H1 (cell line): ENCODE measurements around the gene ITPR3. TPM values are rescaled to one million over a fixed set of nuclear protein-coding genes. Genes with fewer than 3 reads are reported as not detected.

Experiments used
- CTCF ChIA-PET: fragments of 300-600 bp; sonication (Branson Sonifier 250); formaldehyde crosslinking; loops from one replicate; lab custom pipeline; 2021; ENCODE audit not compliant: partially characterized antibody; lab: Charles Lee
- POLR2A ChIA-PET: fragments of 300-600 bp; sonication (Branson Sonifier 250); formaldehyde crosslinking; loops from one replicate; lab custom pipeline; 2021; ENCODE audit warnings: inconsistent platforms; ENCODE audit not compliant: partially characterized antibody; lab: Charles Lee
- DNase-seq, 2 experiments: peaks; one replicate each; pipeline versions ENCODE4 v3.0.0 to v3.0.0-alpha.2; 2010 to 2022; ENCODE audit warnings: low spot score in 2 of 2, low read depth in 1 of 2, mixed read lengths in 1 of 2
- FAIRE-seq: peaks from 2 replicates; lab custom pipeline; 2011; peaks lifted over from hg19 to GRCh38; lab: Jason Lieb, UNC
- H2AFZ ChIP-seq: 2 replicates; pipeline ENCODE4 v1.8.1; 2012; ENCODE audit warnings: low read length, inconsistent platforms
- H2AK5ac ChIP-seq: 2 replicates; pipeline ENCODE4 v1.6.1; 2013; ENCODE audit warnings: low read depth, low read length
- H2BK120ac ChIP-seq: replicated peaks from 2 replicates; pipeline ENCODE3; 2013; ENCODE audit warnings: low read depth, low read length, inconsistent platforms
- H2BK12ac ChIP-seq: 2 replicates; pipeline ENCODE4 v1.6.1; 2013; ENCODE audit warnings: low read depth, low read length
- H2BK15ac ChIP-seq: 2 replicates; pipeline ENCODE4 v1.6.1; 2013; ENCODE audit warnings: low read length
- H2BK20ac ChIP-seq: 2 replicates; pipeline ENCODE4 v1.6.1; 2013; ENCODE audit warnings: low read length
- H2BK5ac ChIP-seq: 2 replicates; pipeline ENCODE4 v1.6.1; 2013; ENCODE audit warnings: low read depth, low read length
- H3K14ac ChIP-seq: 2 replicates; pipeline ENCODE4 v1.6.1; 2013; ENCODE audit warnings: inconsistent platforms; ENCODE audit not compliant: insufficient read length
- H3K18ac ChIP-seq: 2 replicates; pipeline ENCODE4 v1.6.1; 2013; ENCODE audit warnings: low read length; ENCODE audit errors: extremely low read depth
- H3K23ac ChIP-seq: 2 replicates; pipeline ENCODE4 v1.6.1; 2013; ENCODE audit warnings: inconsistent platforms; ENCODE audit not compliant: insufficient read length
- H3K23me2 ChIP-seq: 2 replicates; pipeline ENCODE4 v1.6.1; 2013; ENCODE audit warnings: low read depth, low read length
- H3K27ac ChIP-seq: 2 replicates; pipeline ENCODE4 v1.6.1; 2011; ENCODE audit warnings: low read depth, low read length, inconsistent platforms
- H3K27me3 ChIP-seq, 4 experiments: replicated peaks in 1 of 4; 1 replicate in 1 of 4; 2 replicates in 3 of 4; pipeline versions ENCODE4 v1.6.1 to v1.8.1; 2011 to 2013; ENCODE audit warnings: low read length in 3 of 4, mild to moderate bottlenecking in 3 of 4, inconsistent platforms in 2 of 4, mixed read lengths in 2 of 4, moderate library complexity in 1 of 4; ENCODE audit not compliant: control insufficient read depth in 3 of 4, insufficient read depth in 3 of 4; ENCODE audit errors: extremely low read depth in 1 of 4
- H3K36me3 ChIP-seq, 4 experiments: 2 replicates each; pipeline versions ENCODE4 v1.6.1 to v1.8.1; 2011 to 2013; ENCODE audit warnings: mild to moderate bottlenecking in 4 of 4, low read length in 3 of 4, moderate library complexity in 2 of 4, control low read depth in 1 of 4, inconsistent platforms in 1 of 4; ENCODE audit not compliant: insufficient read depth in 4 of 4, control insufficient read depth in 2 of 4
- H3K4ac ChIP-seq: replicated peaks from 2 replicates; pipeline ENCODE3; 2013; ENCODE audit warnings: low read length, low read depth, mixed read lengths, inconsistent platforms; ENCODE audit not compliant: insufficient read length
- H3K4me1 ChIP-seq, 4 experiments: replicated peaks in 1 of 4; 1 replicate in 1 of 4; 2 replicates in 3 of 4; pipeline versions ENCODE4 v1.6.1 to v1.8.1; 2011 to 2013; ENCODE audit warnings: low read length in 3 of 4, inconsistent platforms in 2 of 4, mixed read lengths in 1 of 4; ENCODE audit not compliant: insufficient read depth in 4 of 4, control insufficient read depth in 3 of 4
- H3K4me2 ChIP-seq, 2 experiments: 2 replicates each; pipeline versions ENCODE4 v1.6.1 to v1.8.1; 2011 to 2013; ENCODE audit warnings: low read depth in 2 of 2, low read length in 2 of 2, control low read depth in 1 of 2, inconsistent platforms in 1 of 2, mild to moderate bottlenecking in 1 of 2; ENCODE audit not compliant: insufficient read depth in 1 of 2
- H3K4me3 ChIP-seq, 4 experiments: fragments of 200-600, 300-600 bp in 1 of 4; sonication (generic), shearing (Covaris generic), sonication (Bioruptor Twin) in 1 of 4; 2 replicates each; pipeline versions ENCODE4 v1.5.1 to v1.8.1; 2011 to 2016; ENCODE audit warnings: low read length in 4 of 4, low read depth in 3 of 4, control low read depth in 2 of 4, inconsistent platforms in 2 of 4, mild to moderate bottlenecking in 2 of 4, mixed read lengths in 1 of 4, moderate library complexity in 1 of 4; ENCODE audit not compliant: insufficient read depth in 2 of 4; ENCODE audit errors: extremely low read depth in 1 of 4
- H3K56ac ChIP-seq: replicated peaks from 2 replicates; pipeline ENCODE3; 2013; ENCODE audit warnings: low read depth, mild to moderate bottlenecking, mixed read lengths, low read length, inconsistent platforms; ENCODE audit not compliant: insufficient read length
- H3K79me1 ChIP-seq: 2 replicates; pipeline ENCODE4 v1.6.1; 2013; ENCODE audit warnings: low read depth, low read length, control low read depth
- H3K79me2 ChIP-seq, 2 experiments: 2 replicates each; pipeline versions ENCODE4 v1.6.1 to v1.8.1; 2012 to 2013; ENCODE audit warnings: low read length in 2 of 2, mild to moderate bottlenecking in 2 of 2, inconsistent platforms in 1 of 2; ENCODE audit not compliant: insufficient read depth in 2 of 2, control insufficient read depth in 1 of 2
- H3K9ac ChIP-seq, 4 experiments: replicated peaks in 1 of 4; 1 replicate in 1 of 4; 2 replicates in 3 of 4; pipeline versions ENCODE4 v1.6.1 to v1.8.1; 2011 to 2013; ENCODE audit warnings: low read depth in 3 of 4, low read length in 3 of 4, control low read depth in 2 of 4, mild to moderate bottlenecking in 2 of 4, moderate library complexity in 2 of 4, inconsistent platforms in 1 of 4; ENCODE audit errors: extremely low read depth in 1 of 4
- H3K9me3 ChIP-seq, 2 experiments: 2 replicates each; pipeline versions ENCODE4 v1.6.1 to v1.8.1; 2012 to 2013; ENCODE audit warnings: mild to moderate bottlenecking in 2 of 2, moderate library complexity in 2 of 2, control low read depth in 1 of 2, inconsistent platforms in 1 of 2, low read depth in 1 of 2, low read length in 1 of 2, mixed read lengths in 1 of 2; ENCODE audit not compliant: insufficient read depth in 2 of 2
- H4K20me1 ChIP-seq, 2 experiments: replicated peaks in 1 of 2; 2 replicates each; pipeline versions ENCODE3 to v1.8.1; 2011 to 2013; ENCODE audit warnings: inconsistent platforms in 2 of 2, low read length in 2 of 2, mild to moderate bottlenecking in 1 of 2; ENCODE audit not compliant: insufficient read depth in 2 of 2, control insufficient read depth in 1 of 2
- H4K5ac ChIP-seq: 2 replicates; pipeline ENCODE4 v1.6.1; 2013; ENCODE audit warnings: low read length, low read depth, mixed read lengths, inconsistent platforms; ENCODE audit not compliant: insufficient read length
- H4K8ac ChIP-seq: 2 replicates; pipeline ENCODE4 v1.8.0; 2013; ENCODE audit warnings: mild to moderate bottlenecking, moderate library complexity, low read length, inconsistent platforms; ENCODE audit not compliant: insufficient read depth; ENCODE audit errors: extremely low read depth
- H4K91ac ChIP-seq: replicated peaks from 2 replicates; pipeline ENCODE3; 2013; ENCODE audit warnings: low read length, mixed read lengths, inconsistent platforms; ENCODE audit not compliant: insufficient read length
- ASH2L ChIP-seq: fragments of 200-600, 300-600 bp; sonication (generic); IDR thresholded peaks from one replicate; pipeline ENCODE4 v1.7.1; 2017; ENCODE audit warnings: low read length
- EZH2 ChIP-seq: fragments of 200-600 bp; sonication (generic); IDR thresholded peaks from 2 replicates; pipeline ENCODE4 v1.7.1; 2012; ENCODE audit warnings: low read depth, mild to moderate bottlenecking, moderate library complexity, low read length, inconsistent platforms; ENCODE audit not compliant: severe bottlenecking
- GABPA ChIP-seq: IDR thresholded peaks from 2 replicates; pipeline ENCODE4 v1.6.1; 2011; ENCODE audit warnings: mild to moderate bottlenecking, low read length, moderate library complexity, borderline replicate concordance; ENCODE audit not compliant: insufficient read depth
- JUN ChIP-seq: IDR thresholded peaks from 2 replicates; pipeline ENCODE4 v1.6.1; 2011; ENCODE audit warnings: low read depth, mild to moderate bottlenecking, improper control_type of control experiment, low read length
- SAP30 ChIP-seq: fragments of 300-600 bp; sonication (generic); IDR thresholded peaks from 2 replicates; pipeline ENCODE4 v1.7.1; 2012; ENCODE audit warnings: low read length, moderate library complexity, mild to moderate bottlenecking, inconsistent platforms; ENCODE audit not compliant: insufficient read depth, insufficient replicate concordance
- TAF7 ChIP-seq: optimal IDR thresholded peaks from 2 replicates; pipeline ENCODE3; 2011; ENCODE audit warnings: low read depth, mild to moderate bottlenecking, inconsistent platforms, low read length, moderate library complexity, borderline replicate concordance
- TBP ChIP-seq: IDR thresholded peaks from 2 replicates; pipeline ENCODE4 v1.6.1; 2011; ENCODE audit warnings: low read depth, low read length, improper control_type of control experiment
- WGBS, 2 experiments: shearing (Covaris generic) in 1 of 2; methylation state at CpG; one replicate each; pipeline versions ENCODE4 v1.1.6 to v1.1.7; 2013 to 2015; ENCODE audit warnings: low lambda C conversion rate in 2 of 2, mixed read lengths in 2 of 2, inconsistent platforms in 1 of 2, low coverage in 1 of 2, missing lambda C conversion rate in 1 of 2; ENCODE audit not compliant: insufficient replicate concordance in 2 of 2, insufficient coverage in 1 of 2, insufficient read length in 1 of 2; ENCODE audit errors: extremely low coverage in 1 of 2, missing lambda C conversion rate in 1 of 2; 5-methylcytosine and 5-hydroxymethylcytosine counted together
- polyA plus RNA-seq, 7 experiments: library from polyadenylated mRNA; depleted of rRNA in 3 of 7; stranded (reverse) in 5 of 7; unstranded in 2 of 7; fragments of >200 nt in 5 of 7; fragments of 200-250 nt in 2 of 7; gene quantifications; 1 replicate in 5 of 7; 2 replicates in 1 of 7; 4 replicates in 1 of 7; pipeline versions ENCODE4 v1.2.1 to v1.2.3, GENCODE V29; 2011 to 2013; ENCODE audit warnings: missing spikeins in 2 of 7, mixed read lengths in 2 of 7
- total RNA-seq: library from RNA; stranded (reverse); fragmentation: NEBNext Ultra II Directional; extraction: Animal tissue kit (Norgen Biotek cat#: 25700); gene quantifications from 2 replicates; pipeline ENCODE4 v1.2.1, GENCODE V29; 2021
- TF ChIP-seq, protein P1 (sequence below): IDR thresholded peaks from 2 replicates; pipeline ENCODE4 v1.6.1; 2012; ENCODE audit warnings: low read length, inconsistent platforms

The ITPR3 gene
- total and polyA plus RNA-seq, 2 of the 8 experiments (the other 6 are each of a cell fraction or from before 2014, with no cell fraction given): 29.1 to 45.7 TPM

DNA sequence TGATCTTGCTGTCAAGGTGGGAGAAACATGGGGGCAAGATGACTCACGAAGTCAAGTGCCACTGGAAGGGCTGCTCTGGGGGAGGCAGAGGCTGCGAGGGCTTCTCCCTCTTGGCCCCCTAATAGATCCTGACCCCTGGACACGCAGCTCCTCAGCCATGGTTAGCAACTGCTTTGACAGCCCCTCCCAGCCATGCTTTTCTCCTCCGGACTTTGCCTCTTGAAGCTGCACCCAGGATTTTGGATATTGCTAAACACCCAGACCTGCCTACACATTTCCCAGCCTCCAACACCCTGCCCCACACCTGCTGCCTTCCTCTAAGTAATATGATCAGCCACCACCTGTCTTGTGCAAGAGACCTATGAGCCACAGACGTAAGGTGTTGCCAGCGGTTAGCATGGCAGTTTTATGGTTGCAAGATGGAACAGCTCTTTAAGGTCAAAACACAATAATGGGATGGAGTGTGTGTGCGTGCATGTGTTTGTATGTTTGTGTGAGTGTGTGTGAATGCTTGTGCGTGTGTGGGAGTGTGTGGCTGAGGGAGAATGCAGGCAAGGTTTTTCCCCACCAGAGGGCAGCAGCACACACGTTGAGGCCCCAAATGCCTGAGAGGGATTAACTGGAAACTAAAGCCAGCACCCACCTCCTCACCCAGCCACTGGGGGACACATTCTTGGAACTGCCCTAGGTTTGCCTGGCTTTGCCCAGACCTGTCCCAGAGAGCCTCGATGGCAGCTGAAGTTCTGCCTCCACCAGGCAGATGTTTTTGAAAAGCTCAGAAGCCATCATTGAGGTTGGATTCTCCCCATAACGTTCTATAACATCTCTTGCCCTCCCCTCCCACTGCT, 123.1 kb downstream of the ITPR3 start:
- Histone ChIP-seq H4K5ac (no peak overlapping the region), H2BK5ac (peak overlapping the region; percentile 94; the same call in 1 of the 2 replicates), H3K27ac (no peak overlapping the region), H3K9ac (no peak overlapping the region), H3K4me3 (no peak overlapping the region), H3K36me3 (no peaks in the 10 kb centered on the region), H3K23ac (no peak overlapping the region), H3K18ac (peak overlapping the region; percentile 25), H3K79me1 (no peaks in the 10 kb centered on the region), H3K4ac (no peak overlapping the region), H3K14ac (no peak overlapping the region), H3K79me2 (no peaks in the 10 kb centered on the region), H3K9me3 (no peaks in the 10 kb centered on the region), H2BK12ac (peak overlapping the region; percentile 96; the same call in 1 of the 2 replicates), H3K4me2 (peak overlapping the region in 1 of 2 experiments; percentile 49; a peak in 1 of 4 replicates), H4K8ac (no peak overlapping the region), H3K4me1 (peaks cover 7 to 35% (median 23%) of the 10 kb centered on the region in 4 experiments), H3K27me3 (no peaks in the 10 kb centered on the region; a peak in 2 of 7 replicates), H4K20me1 (no peaks in the 10 kb centered on the region), H3K23me2 (no peaks in the 10 kb centered on the region), H2AK5ac (no peak overlapping the region), H2BK15ac (peak overlapping the region; percentile 85; the same call in 1 of the 2 replicates), H4K91ac (peak overlapping the region; percentile 98), H2AFZ (no peak overlapping the region), H2BK120ac (no peak overlapping the region), H3K56ac (no peak overlapping the region), H2BK20ac (peak overlapping the region; percentile 83; the same call in 1 of the 2 replicates)
- peak; percentile 62 to 90 for DNase-seq
- WGBS, 2 experiments: 43% methylated on average over 11 of the region's 11 CpGs; no CpG with 5 or more reads in 1 of the 2 experiments
- POLR2A ChIA-PET: interaction anchor here (0.6 to 1.2 kb wide), 4 partner anchors 9 to 191 kb away, joined by 3 to 5 read pairs (median 4); partner anchors contain the start of gene UQCC2
- FAIRE-seq: peak; percentile 95
- CTCF ChIA-PET: interaction anchor here (0.6 to 12.0 kb wide), 46 partner anchors 8 to 426 kb away, joined by 3 to 171 read pairs (median 4); partner anchors contain the start of genes MLN and UQCC2
- TF ChIP-seq JUN (no peak), TAF7 (no peak), EZH2 (no peak), SAP30 (no peak), ASH2L (no peak), TBP (no peak), GABPA (no peak; the same call in 1 of the 2 replicates)
- TF ChIP-seq, protein P1, sequence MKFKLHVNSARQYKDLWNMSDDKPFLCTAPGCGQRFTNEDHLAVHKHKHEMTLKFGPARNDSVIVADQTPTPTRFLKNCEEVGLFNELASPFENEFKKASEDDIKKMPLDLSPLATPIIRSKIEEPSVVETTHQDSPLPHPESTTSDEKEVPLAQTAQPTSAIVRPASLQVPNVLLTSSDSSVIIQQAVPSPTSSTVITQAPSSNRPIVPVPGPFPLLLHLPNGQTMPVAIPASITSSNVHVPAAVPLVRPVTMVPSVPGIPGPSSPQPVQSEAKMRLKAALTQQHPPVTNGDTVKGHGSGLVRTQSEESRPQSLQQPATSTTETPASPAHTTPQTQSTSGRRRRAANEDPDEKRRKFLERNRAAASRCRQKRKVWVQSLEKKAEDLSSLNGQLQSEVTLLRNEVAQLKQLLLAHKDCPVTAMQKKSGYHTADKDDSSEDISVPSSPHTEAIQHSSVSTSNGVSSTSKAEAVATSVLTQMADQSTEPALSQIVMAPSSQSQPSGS: no peak
